NCI-H510A treated with DMSO at 0.1 percent for 48 hours (cell line): ENCODE results near the gene TTC28.
"Not testable (repeated sequence)": the region's sequence is repeated elsewhere in the genome, so short reads cannot be mapped to it uniquely, and the experiment has no call there.

Experiments
- DNase-seq: peaks from one replicate; lab custom pipeline; 2025; lab: John Stamatoyannopoulos, UW

Gene TTC28

GRCh38 chr22:28183078-28183860, 496.4 kb downstream of the TTC28 start:
- DNase-seq = no peak

- DNase-seq = no peak
Measured at GRCh38 chr22:28180804-28181731, 498.6 kb downstream of the TTC28 start.

GRCh38 chr22:28179392-28179791, 500.2 kb downstream of the TTC28 start:
- no peak for DNase-seq

GRCh38 chr22:28175730-28176492, 503.7 kb downstream of the TTC28 start:
- no peak for DNase-seq

GRCh38 chr22:28174509-28174908, 505.1 kb downstream of the TTC28 start:
- no peak for DNase-seq

- DNase-seq = peak; percentile 20
Measured at GRCh38 chr22:28172892-28173670, 506.6 kb downstream of the TTC28 start.

GRCh38 chr22:28171712-28172111, 507.9 kb downstream of the TTC28 start:
- DNase-seq = no peak

- no peak for DNase-seq
Measured at GRCh38 chr22:28171115-28171514, 508.5 kb downstream of the TTC28 start.

GRCh38 chr22:28169314-28169713, 510.3 kb downstream of the TTC28 start:
- DNase-seq = not testable (repeated sequence)

- no peak for DNase-seq
Measured at GRCh38 chr22:28155808-28156207, 523.8 kb downstream of the TTC28 start.

GRCh38 chr22:28154861-28155260, 524.8 kb downstream of the TTC28 start:
- no peak for DNase-seq

- no peak for DNase-seq
Measured at GRCh38 chr22:28151151-28151816, 528.4 kb downstream of the TTC28 start.

GRCh38 chr22:28148816-28149465, 530.7 kb downstream of the TTC28 start:
- DNase-seq = no peak

GRCh38 chr22:28147401-28147800, 532.2 kb downstream of the TTC28 start:
- no peak for DNase-seq

- DNase-seq = no peak
Measured at GRCh38 chr22:28146401-28147314, 533.0 kb downstream of the TTC28 start.

- no peak for DNase-seq
Measured at GRCh38 chr22:28143961-28144745, 535.5 kb downstream of the TTC28 start.

- DNase-seq = no peak
Measured at GRCh38 chr22:28143241-28143865, 536.3 kb downstream of the TTC28 start.

- no peak for DNase-seq
Measured at GRCh38 chr22:28142361-28142961, 537.2 kb downstream of the TTC28 start.
